Body of pancreas (tissue), 4 donors: ENCODE data around the gene UBA1. TPM values are rescaled to one million over a fixed set of nuclear protein-coding genes. Genes with fewer than 3 reads are reported as not detected.

Source experiments
- ATAC-seq: fragments of 150-250 bp; one replicate; pipeline ENCODE4 v1.9.1; 2016
- DNase-seq, 4 donors: peaks; one replicate each; pipeline ENCODE4 v3.0.0-alpha.2; 2019
- H3K27ac ChIP-seq, 4 donors: fragments of 200-600 bp; sonication (generic); 1 replicate in 3 of 4; 2 replicates in 1 of 4; pipeline versions ENCODE4 v1.5.1 to v1.6.1; 2016 to 2019; ENCODE audit warnings: mild to moderate bottlenecking in 1 of 4, mixed read lengths in 1 of 4, moderate library complexity in 1 of 4
- H3K27me3 ChIP-seq, 2 donors: fragments of 200-600 bp; sonication (generic); one replicate each; pipeline ENCODE4 v1.6.0; 2016; ENCODE audit warnings: mild to moderate bottlenecking in 1 of 2
- H3K36me3 ChIP-seq, 2 donors: fragments of 200-600 bp; sonication (generic); replicated peaks in 1 of 2; 2 replicates each; pipeline ENCODE4 v1.5.1; 2016; ENCODE audit warnings: low read depth in 2 of 2; ENCODE audit not compliant: insufficient read depth in 1 of 2
- H3K4me1 ChIP-seq: fragments of 200-600 bp; sonication (generic); one replicate; pipeline ENCODE4 v1.6.0; 2016
- H3K4me3 ChIP-seq, 2 donors: fragments of 200-600 bp; sonication (generic); 1 replicate in 1 of 2; 2 replicates in 1 of 2; pipeline ENCODE4 v1.5.1; 2016 to 2019
- H3K9me3 ChIP-seq, 3 donors: fragments of 200-600 bp; sonication (generic); 1 replicate in 2 of 3; 2 replicates in 1 of 3; pipeline ENCODE4 v1.5.1; 2016
- CTCF ChIP-seq, 7 experiments: fragments of 450-650 bp in 4 of 7; fragments of 200-600 bp in 3 of 7; sonication (generic) in 3 of 7; IDR thresholded peaks; one replicate each; pipeline ENCODE4 v1.5.1; 2016 to 2019; ENCODE audit warnings: antibody characterized with exemption in 7 of 7
- POLR2A ChIP-seq, 3 donors: fragments of 450-650 bp; IDR thresholded peaks; one replicate each; pipeline ENCODE4 v1.6.1; 2016; ENCODE audit warnings: antibody characterized with exemption in 3 of 3, mild to moderate bottlenecking in 2 of 3
- WGBS, 2 donors: methylation state at CpG; one replicate each; pipeline ENCODE4 v1.1.5; 2017; 5-methylcytosine and 5-hydroxymethylcytosine counted together
- intact Hi-C: fragments of 100-400 bp; cut with DNase I; formaldehyde crosslinking; loops from one replicate; pipeline ENCODE4 v1.15.1; 2023
- total RNA-seq, 2 donors: library from RNA; depleted of rRNA; stranded (reverse); fragments of >200 nt; gene quantifications; one replicate each; pipeline ENCODE4 v1.1.0, GENCODE V29; 2016

Gene UBA1
- total RNA-seq, 2 donors from 2014 or later, result 70.8 to 82.4 TPM

GRCh38 chrX:47204970-47205369, 11.3 kb downstream of the UBA1 start:
- WGBS, 2 donors, result 77 to 97% methylated on average over 5 of the region's 5 CpGs
- TF ChIP-seq POLR2A (IDR thresholded peaks at IDR 0.05), result no peak
- no peak for TF ChIP-seq CTCF (IDR thresholded peaks at IDR 0.05)
- no peak overlapping the region for H3K27ac ChIP-seq
- H3K4me1 ChIP-seq, result no peaks in the 10 kb centered on the region
- no peak for ATAC-seq
- H3K27me3 ChIP-seq, result no peaks in the 10 kb centered on the region
- DNase-seq, result no peak
- peaks cover 0 to 11% of the 10 kb centered on the region in 2 donors for H3K36me3 ChIP-seq
- no peaks in the 10 kb centered on the region for H3K9me3 ChIP-seq
- no peak overlapping the region for H3K4me3 ChIP-seq
- intact Hi-C loops, result no loop called here

- H3K27me3 ChIP-seq, result no peaks in the 10 kb centered on the region
- H3K4me1 ChIP-seq, result no peaks in the 10 kb centered on the region
- H3K36me3 ChIP-seq, result peaks cover 0 to 14% of the 10 kb centered on the region in 2 donors
- intact Hi-C loops, result no loop called here
- no peak overlapping the region for H3K27ac ChIP-seq
- no peak for TF ChIP-seq POLR2A (IDR thresholded peaks at IDR 0.05)
- TF ChIP-seq CTCF (IDR thresholded peaks at IDR 0.05), result no peak
- no peak for DNase-seq
- 100% methylated on average over 2 of the region's 3 CpGs; no CpG with 5 or more reads in 1 of the 2 donors for WGBS, 2 donors
- H3K9me3 ChIP-seq, result no peaks in the 10 kb centered on the region
- no peak for ATAC-seq
- H3K4me3 ChIP-seq, result no peak overlapping the region
Observed at GRCh38 chrX:47206316-47206715, 12.7 kb downstream of the UBA1 start.

- ATAC-seq, result no peak
- Histone ChIP-seq H3K4me3 (no peak overlapping the region), H3K9me3 (no peaks in the 10 kb centered on the region), H3K36me3 (peaks cover 0 to 19% of the 10 kb centered on the region in 2 donors), H3K4me1 (no peaks in the 10 kb centered on the region), H3K27me3 (no peaks in the 10 kb centered on the region), H3K27ac (no peak overlapping the region)
- WGBS, 2 donors, result 84 to 86% methylated on average over 6 to 12 of the region's 12 CpGs
- TF ChIP-seq POLR2A (IDR thresholded peaks at IDR 0.05) (no peak), CTCF (IDR thresholded peaks at IDR 0.05) (no peak)
- intact Hi-C loops, result no loop called here
- no peak for DNase-seq
Observed at GRCh38 chrX:47208108-47208507, 14.5 kb downstream of the UBA1 start.

- TF ChIP-seq CTCF (IDR thresholded peaks at IDR 0.05) (no peak), POLR2A (IDR thresholded peaks at IDR 0.05) (no peak)
- H3K4me1 ChIP-seq, result no peaks in the 10 kb centered on the region
- peaks cover 0 to 23% of the 10 kb centered on the region in 2 donors for H3K36me3 ChIP-seq
- WGBS, 2 donors, result 88 to 93% methylated on average over 3 to 12 of the region's 16 CpGs
- no peak overlapping the region for H3K27ac ChIP-seq
- intact Hi-C loops, result no loop called here
- H3K9me3 ChIP-seq, result no peaks in the 10 kb centered on the region
- no peak overlapping the region for H3K4me3 ChIP-seq
- H3K27me3 ChIP-seq, result no peaks in the 10 kb centered on the region
- ATAC-seq (no peak), DNase-seq (no peak)
Observed at GRCh38 chrX:47209508-47210238, 16.0 kb downstream of the UBA1 start.
